UCSD-AML1 (cell line): ENCODE measurements around the gene GPR37.

ENCODE experiments used
- DNase-seq: peaks from one replicate; lab custom pipeline; 2025; ENCODE audit not compliant: unreplicated experiment; lab: John Stamatoyannopoulos, UW

Gene GPR37

DNA sequence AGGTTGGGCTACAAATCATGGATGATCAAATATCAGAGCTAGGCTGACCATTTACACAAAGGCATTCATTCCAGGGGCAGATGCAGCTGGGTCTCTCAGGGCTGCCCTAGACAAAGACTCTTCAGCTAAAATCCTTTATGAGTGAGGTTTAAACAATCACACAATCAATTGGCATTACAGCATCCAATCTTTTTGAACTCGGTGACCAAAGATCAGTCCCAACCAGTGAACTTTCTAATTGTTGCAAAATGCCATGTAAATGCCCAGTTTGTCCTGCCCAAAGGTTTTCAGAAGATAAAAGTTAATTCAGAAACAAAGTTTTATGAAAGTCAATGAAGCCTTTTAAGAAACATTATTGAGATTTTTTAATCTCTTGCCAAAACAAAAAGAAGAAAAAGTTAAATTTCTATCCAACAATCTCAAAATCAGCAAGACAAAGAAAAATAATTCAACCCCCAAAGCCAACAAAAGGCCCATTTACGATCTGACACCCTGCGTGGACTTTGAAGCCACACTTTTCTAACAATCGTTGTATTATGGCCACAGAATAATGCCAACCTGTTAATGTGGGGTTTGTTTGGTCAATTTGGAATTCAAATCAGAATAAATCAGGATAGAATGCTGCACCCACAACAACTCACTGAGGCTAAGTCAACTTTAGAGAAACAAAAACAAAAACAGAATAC is 40.9 kb downstream of the GPR37 start:
- DNase-seq: no peak

DNA sequence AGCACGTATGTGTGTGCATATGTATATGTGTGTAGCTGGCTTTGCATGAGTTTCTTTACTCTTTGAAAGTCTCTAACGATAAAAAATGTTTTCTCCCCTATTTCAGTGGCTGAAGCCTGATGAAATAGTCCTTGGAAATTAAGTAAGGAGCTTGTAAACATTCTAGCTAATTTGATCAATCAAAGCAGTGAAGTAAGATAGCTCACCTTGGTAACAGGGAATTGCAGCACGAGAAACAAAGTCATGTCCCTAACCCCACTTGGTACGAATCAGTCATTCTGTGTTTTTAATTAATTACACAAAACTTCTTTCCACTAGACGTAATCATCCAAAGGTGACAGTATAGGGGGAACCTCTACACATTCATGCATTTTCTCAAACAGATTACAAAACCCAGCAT is 41.5 kb downstream of the GPR37 start:
- DNase-seq: no peak

DNA sequence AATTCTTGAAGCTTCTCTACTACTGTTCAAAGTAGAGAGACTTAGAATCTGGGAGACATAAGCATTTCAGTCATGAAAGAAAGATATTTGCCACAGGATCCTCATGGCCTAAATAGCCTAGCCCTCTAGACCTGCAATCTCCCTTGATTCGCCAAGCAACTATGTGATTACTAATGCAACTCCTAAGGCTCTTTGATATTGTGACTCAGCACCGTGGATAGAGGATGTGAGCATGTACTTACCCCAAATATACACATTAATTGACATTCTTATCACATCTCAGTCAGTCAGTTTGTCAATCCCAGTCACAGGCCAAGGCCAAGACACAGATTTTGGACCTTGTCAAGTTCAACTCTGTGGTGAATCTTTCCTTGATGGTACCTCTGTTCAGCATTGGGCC is 42.6 kb downstream of the GPR37 start:
- DNase-seq: no peak

DNA sequence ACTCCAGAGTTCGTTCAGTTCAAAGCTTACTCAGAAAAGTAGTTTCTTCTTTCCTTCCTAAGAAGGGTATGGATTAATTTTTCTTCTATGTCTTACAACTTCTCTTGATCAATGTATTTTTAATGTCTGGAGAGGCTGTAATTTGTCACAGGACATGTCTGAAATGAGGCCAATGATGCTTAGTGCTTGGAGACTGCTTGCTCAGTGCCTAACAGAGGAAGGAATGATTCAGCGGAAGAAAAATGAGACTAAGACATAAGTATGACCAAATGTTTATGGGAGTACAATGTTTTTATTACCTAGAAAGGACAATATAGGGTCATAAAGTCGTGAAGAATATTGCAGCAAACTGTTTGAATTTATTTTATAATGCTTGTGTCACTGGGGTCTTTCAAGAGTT is 43.3 kb downstream of the GPR37 start:
- DNase-seq: no peak

DNA sequence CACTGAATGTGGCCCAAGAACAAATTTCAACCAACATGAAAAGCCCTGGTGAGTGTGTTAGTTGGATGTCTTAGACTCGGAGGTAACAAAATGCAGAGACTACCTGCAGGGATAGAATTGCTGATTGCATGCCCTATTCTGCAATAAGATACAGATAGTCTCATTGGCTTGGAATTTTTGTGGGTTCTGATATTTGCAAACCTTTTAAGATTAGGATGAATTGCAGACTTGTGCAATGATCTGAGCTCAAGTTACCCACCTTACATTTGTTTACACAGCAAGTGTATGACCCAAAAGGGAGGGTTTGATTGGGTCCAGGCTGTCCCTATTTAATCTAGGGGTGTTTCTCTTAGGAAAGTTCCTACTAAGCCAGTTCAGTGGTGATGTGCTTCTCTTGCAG is 45.4 kb downstream of the GPR37 start:
- DNase-seq: no peak

DNA sequence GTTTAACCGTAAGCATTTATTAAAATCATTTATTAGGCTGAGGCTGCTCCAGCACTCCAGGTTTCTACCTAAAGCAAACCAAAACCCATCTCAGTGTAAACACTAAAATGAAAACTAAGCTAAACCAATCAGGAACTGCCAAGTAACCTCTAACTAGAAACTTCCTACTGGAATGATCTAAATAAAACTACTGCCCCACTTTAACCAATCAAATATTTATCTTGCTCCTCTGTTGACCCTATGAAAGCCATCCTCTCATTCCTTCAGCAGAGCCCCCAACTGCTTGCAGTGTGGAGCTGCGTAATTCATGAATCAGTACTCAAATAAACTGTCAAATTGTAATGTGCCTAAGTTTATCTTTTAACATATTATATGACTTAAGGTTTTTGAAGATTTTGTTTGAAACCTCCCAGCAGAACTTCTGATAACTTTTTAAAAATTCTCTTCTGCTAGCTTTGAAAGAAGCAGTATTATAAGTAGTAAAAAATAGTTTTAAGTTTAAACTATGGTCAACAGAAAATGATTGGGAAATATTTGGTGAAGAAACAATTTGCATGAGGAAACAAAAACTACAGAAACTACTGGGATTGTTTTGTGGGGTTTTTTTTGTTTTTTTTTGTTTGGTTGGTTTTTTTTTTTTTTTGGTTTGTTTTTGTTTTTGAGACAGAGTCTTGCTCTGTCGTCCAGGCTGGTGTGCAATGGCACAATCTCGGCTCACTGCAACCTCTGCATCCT is 47.4 kb downstream of the GPR37 start:
- no peak for DNase-seq

DNA sequence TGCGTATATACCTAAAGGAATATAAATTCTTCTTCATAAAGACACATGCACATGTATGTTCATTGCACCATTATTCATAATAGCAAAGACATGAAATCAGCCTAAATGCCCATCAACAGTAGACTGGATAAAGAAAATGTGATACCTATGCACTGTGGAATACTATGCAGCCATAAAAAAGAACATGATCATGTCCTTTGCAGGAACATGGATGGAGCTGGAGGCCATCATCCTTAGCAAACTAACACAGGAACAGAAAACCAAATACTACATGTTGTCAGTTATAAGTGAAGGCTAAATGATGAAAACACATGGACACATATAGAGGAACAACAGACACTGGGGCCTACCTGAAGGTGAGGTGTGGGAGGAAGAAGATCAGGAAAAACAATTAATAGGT is 48.7 kb downstream of the GPR37 start:
- no peak for DNase-seq

DNA sequence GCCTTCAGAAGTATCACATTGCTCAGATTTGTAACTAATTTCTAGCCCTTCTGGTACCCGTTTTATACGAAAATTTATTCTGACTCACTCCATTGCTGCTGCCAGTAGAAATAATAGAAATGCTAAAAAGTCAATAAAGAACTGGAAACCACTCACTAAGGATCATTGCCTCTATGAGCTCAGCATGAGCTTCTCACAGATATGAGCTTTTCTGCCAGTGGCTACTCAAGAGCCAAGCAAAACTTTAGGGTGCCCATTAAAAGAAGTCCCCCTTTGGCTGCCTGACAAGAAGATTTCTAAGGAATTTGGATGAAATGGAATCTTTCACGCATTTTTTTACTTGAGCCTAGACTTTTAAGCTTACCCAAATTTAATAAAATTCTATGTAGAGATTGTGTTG is 52.5 kb downstream of the GPR37 start:
- DNase-seq: no peak

DNA sequence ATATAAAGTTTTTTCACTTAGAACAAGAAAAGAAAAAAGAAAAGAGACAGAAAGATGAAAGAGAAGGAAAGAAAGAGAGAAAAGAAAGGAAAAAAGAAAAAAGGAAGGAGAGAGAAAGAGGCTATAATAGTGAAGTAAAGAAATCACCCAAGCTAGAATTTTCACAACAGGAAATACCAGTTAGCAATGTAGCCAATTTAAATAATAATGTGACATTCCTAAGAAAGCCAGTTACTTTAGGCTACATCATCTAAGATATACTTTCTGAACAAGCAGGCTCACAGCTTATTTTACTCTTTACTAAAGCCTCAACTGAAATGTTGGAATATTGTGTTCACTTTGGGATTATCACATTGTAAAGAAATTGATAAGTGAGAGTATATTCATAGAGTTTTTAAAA is 53.6 kb downstream of the GPR37 start:
- DNase-seq: no peak

DNA sequence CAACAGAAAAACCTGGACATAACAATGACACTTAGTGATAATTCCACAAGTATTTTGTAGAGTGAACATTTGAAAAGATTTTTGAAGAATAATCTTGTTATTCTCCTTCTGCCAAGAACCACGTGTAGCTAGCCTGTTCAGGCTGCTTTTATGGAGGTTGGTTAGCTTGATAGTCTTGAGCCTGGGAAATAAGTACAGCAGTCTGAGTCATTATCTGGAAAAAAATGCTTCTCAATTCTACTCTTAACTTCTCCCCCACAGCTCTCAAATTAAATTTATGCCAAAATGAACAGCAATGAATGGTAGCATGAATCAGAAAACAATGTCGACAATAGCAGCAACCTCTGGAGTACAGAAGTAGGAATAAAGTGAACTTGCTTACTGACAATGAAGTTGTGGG is 63.2 kb downstream of the GPR37 start:
- no peak for DNase-seq

DNA sequence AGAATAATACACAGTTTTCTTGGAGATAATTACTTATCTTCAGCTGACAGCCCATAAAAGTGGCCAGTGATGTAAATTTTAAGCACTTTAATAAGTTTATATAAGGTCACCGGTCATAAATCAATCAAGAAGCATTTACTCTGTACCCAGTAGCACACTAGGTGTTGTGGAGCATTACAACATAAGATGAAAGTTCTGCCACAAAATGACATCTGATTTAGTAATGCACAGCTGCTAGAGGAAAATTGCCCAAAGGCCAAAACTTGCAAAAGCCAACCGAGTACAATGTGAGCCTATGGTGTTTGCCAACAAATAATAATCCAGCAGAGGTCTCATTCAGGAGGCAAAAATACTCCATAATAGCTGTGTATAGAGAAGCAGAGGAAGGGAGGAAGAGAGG is 63.6 kb downstream of the GPR37 start:
- DNase-seq: no peak

DNA sequence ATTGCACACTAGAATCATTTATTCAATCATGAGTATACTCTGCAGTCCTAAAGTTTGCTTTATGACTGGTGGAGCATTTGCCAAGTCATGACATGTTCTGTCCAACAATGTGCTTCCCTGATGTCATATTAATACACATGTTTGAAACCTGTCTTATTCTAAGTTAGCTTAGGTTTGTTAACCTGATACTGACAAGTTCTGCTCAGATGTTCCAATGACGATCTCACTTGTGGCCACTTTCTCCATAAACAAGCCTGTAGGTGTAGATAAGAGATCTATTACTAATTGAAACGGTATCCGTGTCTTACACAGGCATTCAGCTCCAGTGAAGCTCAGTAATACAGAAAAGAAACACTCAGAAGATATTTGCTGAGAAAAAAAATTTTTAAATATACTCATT is 64.9 kb downstream of the GPR37 start:
- no peak for DNase-seq

DNA sequence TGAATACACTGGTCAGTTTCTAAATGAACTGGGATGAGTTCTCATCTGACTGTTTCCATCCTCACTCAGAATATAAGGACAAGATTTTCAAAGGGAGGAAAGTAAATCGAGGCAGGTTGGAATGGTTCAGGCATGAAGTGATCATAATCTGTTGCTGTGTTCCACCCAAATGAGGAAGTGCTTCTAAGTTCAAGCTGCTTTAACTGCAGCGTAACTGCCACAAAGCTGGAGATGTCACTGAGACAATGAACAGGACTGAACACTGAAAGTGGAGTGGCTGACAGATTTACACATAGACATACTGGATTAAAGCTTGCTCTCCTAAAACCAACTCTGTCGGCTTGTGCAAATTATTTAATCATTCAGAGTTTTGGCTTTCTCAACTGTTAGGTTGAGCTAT is 66.6 kb downstream of the GPR37 start:
- no peak for DNase-seq

DNA sequence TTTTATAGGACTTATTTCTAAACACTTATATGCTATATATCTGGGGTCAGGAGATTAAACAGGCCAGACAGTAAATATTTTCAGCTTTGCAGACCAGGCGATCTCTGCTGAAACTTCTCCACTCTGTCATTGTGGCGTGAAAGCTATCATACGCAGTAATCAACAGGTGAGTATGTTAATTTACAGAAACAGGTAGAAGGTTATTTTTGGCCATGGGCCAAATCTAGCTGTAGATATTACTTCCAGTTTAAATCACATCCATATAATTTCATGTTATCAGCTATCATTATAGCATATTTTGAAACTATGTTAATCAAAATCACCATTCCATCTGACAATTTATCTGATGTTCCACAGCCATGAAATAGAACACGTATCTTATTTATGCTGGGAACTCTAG is 67.8 kb downstream of the GPR37 start:
- no peak for DNase-seq
